IMR-90 (cell line): Measurements from ENCODE around the gene ZNF418. TPM values are rescaled to one million over a fixed set of nuclear protein-coding genes. Genes with fewer than 3 reads are reported as not detected.

Source experiments
- ATAC-seq: fragments of 200-7000 bp; cut with Tn5 transposase; 2 replicates; pipeline ENCODE4 v1.9.1; 2020; ENCODE audit warnings: low read depth, mild to moderate bottlenecking, moderate library complexity
- BruUV-seq: library from RNA; stranded (reverse); fragments of 400-500 nt; replicated peaks from 2 replicates; lab custom pipeline; 2021; lab: Mats Ljungman, UMichigan
- CTCF ChIA-PET: fragments of 300-600 bp; formaldehyde crosslinking; extraction: SDS; loops from one replicate; lab custom pipeline; 2021; ENCODE audit warnings: antibody characterized with exemption; lab: Yijun Ruan, JAX
- POLR2A ChIA-PET: fragments of 300-600 bp; sonication (Branson Sonifier 250); formaldehyde crosslinking; loops from one replicate; lab custom pipeline; 2022; ENCODE audit warnings: antibody characterized with exemption; ENCODE audit not compliant: unreplicated experiment; lab: Charles Lee
- DNase-seq: peaks from one replicate; pipeline ENCODE4 v3.0.0; 2013
- H2AFZ ChIP-seq: replicated peaks from 2 replicates; pipeline ENCODE3; 2013; ENCODE audit warnings: low read length, mild to moderate bottlenecking; ENCODE audit not compliant: poor library complexity
- H2AK5ac ChIP-seq: 2 replicates; pipeline ENCODE4 v1.6.1; 2013; ENCODE audit warnings: low read depth, low read length, inconsistent platforms
- H2AK9ac ChIP-seq: replicated peaks from 2 replicates; pipeline ENCODE3; 2013; ENCODE audit warnings: mild to moderate bottlenecking, low read depth, low read length, moderate library complexity; ENCODE audit not compliant: poor library complexity
- H2BK120ac ChIP-seq: 2 replicates; pipeline ENCODE4 v1.6.1; 2013; ENCODE audit warnings: low read depth, low read length, inconsistent platforms
- H2BK15ac ChIP-seq: 3 replicates; pipeline ENCODE4 v1.6.1; 2013; ENCODE audit warnings: low read depth, low read length, inconsistent platforms
- H2BK20ac ChIP-seq: 2 replicates; pipeline ENCODE4 v1.6.1; 2013; ENCODE audit warnings: low read depth, mild to moderate bottlenecking, inconsistent platforms, low read length, moderate library complexity
- H2BK5ac ChIP-seq: 2 replicates; pipeline ENCODE4 v1.6.1; 2013; ENCODE audit warnings: mild to moderate bottlenecking, low read depth, low read length, inconsistent platforms; ENCODE audit not compliant: poor library complexity, severe bottlenecking
- H3K14ac ChIP-seq: replicated peaks from 2 replicates; pipeline ENCODE4 v1.6.1; 2013; ENCODE audit warnings: low read depth, low read length, inconsistent platforms
- H3K18ac ChIP-seq: 2 replicates; pipeline ENCODE4 v1.6.1; 2013; ENCODE audit warnings: low read depth, low read length, control low read depth
- H3K23ac ChIP-seq: 2 replicates; pipeline ENCODE4 v1.6.1; 2013; ENCODE audit warnings: low read depth, low read length, inconsistent platforms
- H3K27ac ChIP-seq: 2 replicates; pipeline ENCODE4 v1.5.1; 2013; ENCODE audit warnings: mild to moderate bottlenecking, control low read depth, low read length; ENCODE audit not compliant: insufficient read depth
- H3K27me3 ChIP-seq: 2 replicates; pipeline ENCODE4 v1.6.1; 2013; ENCODE audit warnings: low read length; ENCODE audit not compliant: control insufficient read depth, insufficient read depth
- H3K36me3 ChIP-seq: 2 replicates; pipeline ENCODE4 v1.6.1; 2013; ENCODE audit warnings: low read length, mixed read lengths; ENCODE audit not compliant: control insufficient read depth, insufficient read depth
- H3K4ac ChIP-seq: 2 replicates; pipeline ENCODE4 v1.6.1; 2013; ENCODE audit warnings: low read depth, low read length, inconsistent platforms
- H3K4me1 ChIP-seq: 2 replicates; pipeline ENCODE4 v1.6.1; 2013; ENCODE audit warnings: low read length, mixed read lengths; ENCODE audit not compliant: control insufficient read depth, insufficient read depth
- H3K4me2 ChIP-seq: 2 replicates; pipeline ENCODE4 v1.6.1; 2013; ENCODE audit warnings: low read depth, mild to moderate bottlenecking, control low read depth, low read length, moderate library complexity
- H3K4me3 ChIP-seq: 2 replicates; pipeline ENCODE4 v1.5.1; 2013; ENCODE audit warnings: low read depth, mild to moderate bottlenecking, control low read depth, low read length, moderate library complexity; ENCODE audit not compliant: insufficient read depth
- H3K56ac ChIP-seq: 2 replicates; pipeline ENCODE4 v1.6.1; 2013; ENCODE audit warnings: low read length, inconsistent platforms; ENCODE audit not compliant: insufficient read depth; ENCODE audit errors: extremely low read depth
- H3K79me1 ChIP-seq, 2 experiments: 2 replicates each; pipeline ENCODE4 v1.6.1; 2013; ENCODE audit warnings: low read length in 2 of 2, inconsistent platforms in 1 of 2, low read depth in 1 of 2
- H3K9ac ChIP-seq: 2 replicates; pipeline ENCODE4 v1.6.1; 2013; ENCODE audit warnings: low read depth, low read length, control low read depth
- H3K9me1 ChIP-seq: 2 replicates; pipeline ENCODE4 v1.6.1; 2013; ENCODE audit warnings: low read length, inconsistent platforms; ENCODE audit not compliant: insufficient read depth
- H3K9me3 ChIP-seq: 2 replicates; pipeline ENCODE4 v1.6.1; 2013; ENCODE audit warnings: low read length; ENCODE audit not compliant: control insufficient read depth, insufficient read depth
- H4K20me1 ChIP-seq: 2 replicates; pipeline ENCODE4 v1.6.1; 2013; ENCODE audit warnings: low read length, inconsistent platforms; ENCODE audit not compliant: insufficient read depth
- H4K5ac ChIP-seq: 2 replicates; pipeline ENCODE4 v1.6.1; 2013; ENCODE audit warnings: mild to moderate bottlenecking, low read depth, low read length, control low read depth
- H4K8ac ChIP-seq, 2 experiments: 2 replicates each; pipeline ENCODE4 v1.6.1; 2013; ENCODE audit warnings: low read depth in 2 of 2, low read length in 2 of 2, control low read depth in 1 of 2, inconsistent platforms in 1 of 2
- H4K91ac ChIP-seq: 2 replicates; pipeline ENCODE4 v1.6.1; 2013; ENCODE audit warnings: low read depth, low read length, inconsistent platforms; ENCODE audit not compliant: insufficient read depth
- BHLHE40 ChIP-seq: fragments of 150-350 bp; IDR thresholded peaks from 2 replicates; pipeline ENCODE4 v1.6.1; 2016; ENCODE audit warnings: mild to moderate bottlenecking, low read depth, low read length
- CEBPB ChIP-seq: IDR thresholded peaks from 2 replicates; pipeline ENCODE4 v1.6.1; 2012; ENCODE audit warnings: low read depth, low read length, improper control_type of control experiment
- CHD1 ChIP-seq: IDR thresholded peaks from 2 replicates; pipeline ENCODE4 v1.6.1; 2012; ENCODE audit warnings: low read depth, low read length, improper control_type of control experiment
- FOS ChIP-seq: fragments of 150-350 bp; IDR thresholded peaks from 2 replicates; pipeline ENCODE4 v1.6.1; 2016; ENCODE audit warnings: low read depth, low read length
- MAFK ChIP-seq: IDR thresholded peaks from 2 replicates; pipeline ENCODE4 v1.6.1; 2012; ENCODE audit warnings: low read depth, low read length, improper control_type of control experiment
- MAZ ChIP-seq: IDR thresholded peaks from 2 replicates; pipeline ENCODE4 v1.6.1; 2012; ENCODE audit warnings: low read depth, mild to moderate bottlenecking, low read length, improper control_type of control experiment, moderate library complexity, borderline replicate concordance
- MXI1 ChIP-seq: IDR thresholded peaks from 2 replicates; pipeline ENCODE4 v1.6.1; 2012; ENCODE audit warnings: low read depth, mild to moderate bottlenecking, low read length, moderate library complexity, borderline replicate concordance
- POLR2A ChIP-seq: IDR thresholded peaks from 2 replicates; pipeline ENCODE4 v1.6.1; 2012; ENCODE audit warnings: mild to moderate bottlenecking, low read depth, low read length
- RAD21 ChIP-seq: IDR thresholded peaks from 2 replicates; pipeline ENCODE4 v1.6.1; 2012; ENCODE audit warnings: low read length, improper control_type of control experiment
- RCOR1 ChIP-seq: IDR thresholded peaks from 2 replicates; pipeline ENCODE4 v1.6.1; 2012; ENCODE audit warnings: mild to moderate bottlenecking, low read length, improper control_type of control experiment; ENCODE audit not compliant: insufficient replicate concordance
- RFX5 ChIP-seq: IDR thresholded peaks from 2 replicates; pipeline ENCODE4 v1.8.0; 2012; ENCODE audit warnings: low read depth, mild to moderate bottlenecking, low read length, moderate library complexity
- SMC3 ChIP-seq: fragments of 150-350 bp; IDR thresholded peaks from 2 replicates; pipeline ENCODE4 v1.6.1; 2016; ENCODE audit warnings: low read depth, mild to moderate bottlenecking, antibody characterized with exemption, low read length, moderate library complexity
- WGBS, 2 experiments: methylation state at CpG; one replicate each; pipeline versions ENCODE4 v1.1.5 to v1.1.7; 2013; ENCODE audit warnings: missing lambda C conversion rate in 2 of 2; ENCODE audit not compliant: insufficient read length in 1 of 2; ENCODE audit errors: extremely low coverage in 2 of 2; 5-methylcytosine and 5-hydroxymethylcytosine counted together
- dilution Hi-C: fragments of 300-500 bp; cut with HindIII; formaldehyde crosslinking; loops from one replicate; pipeline ENCODE4 v1.14.3; 2018; ENCODE audit warnings: low sequenced_read_pairs; ENCODE audit not compliant: unreplicated experiment
- in situ Hi-C: fragments of 300-500 bp; cut with MboI; formaldehyde crosslinking; loops from 3 replicates; pipeline ENCODE4 v1.14.3; 2019; ENCODE audit warnings: low sequenced_read_pairs, inconsistent platforms, mixed read lengths
- intact Hi-C: fragments of 100-400 bp; cut with micrococcal nuclease; formaldehyde crosslinking; loops from 2 replicates; pipeline ENCODE4 v1.10.0; 2022
- polyA plus RNA-seq, 3 experiments: library from polyadenylated mRNA; depleted of rRNA; stranded (reverse); fragments of >200 nt; gene quantifications; 2 replicates each; pipeline ENCODE4 v1.2.3, GENCODE V29; 2012; ENCODE audit warnings: low replicate concordance in 1 of 3
- total RNA-seq: library from RNA; depleted of rRNA; stranded (reverse); fragments of >200 nt; gene quantifications from 2 replicates; pipeline ENCODE4 v1.2.3, GENCODE V29; 2012
- TF ChIP-seq, protein P1 (sequence below): fragments of 150-350 bp; IDR thresholded peaks from 2 replicates; pipeline ENCODE4 v1.6.1; 2016; ENCODE audit warnings: low read depth, mild to moderate bottlenecking, low read length, moderate library complexity, borderline replicate concordance
- TF ChIP-seq, protein P2 (sequence below): fragments of 150-350 bp; IDR thresholded peaks from 2 replicates; pipeline ENCODE4 v1.6.1; 2017; ENCODE audit warnings: mild to moderate bottlenecking, antibody characterized with exemption, low read length, low read depth

ZNF418 gene
- total and polyA plus RNA-seq, 2 of the 4 experiments (the other 2 are of a cell fraction) = 2.1 to 3.4 TPM

DNA sequence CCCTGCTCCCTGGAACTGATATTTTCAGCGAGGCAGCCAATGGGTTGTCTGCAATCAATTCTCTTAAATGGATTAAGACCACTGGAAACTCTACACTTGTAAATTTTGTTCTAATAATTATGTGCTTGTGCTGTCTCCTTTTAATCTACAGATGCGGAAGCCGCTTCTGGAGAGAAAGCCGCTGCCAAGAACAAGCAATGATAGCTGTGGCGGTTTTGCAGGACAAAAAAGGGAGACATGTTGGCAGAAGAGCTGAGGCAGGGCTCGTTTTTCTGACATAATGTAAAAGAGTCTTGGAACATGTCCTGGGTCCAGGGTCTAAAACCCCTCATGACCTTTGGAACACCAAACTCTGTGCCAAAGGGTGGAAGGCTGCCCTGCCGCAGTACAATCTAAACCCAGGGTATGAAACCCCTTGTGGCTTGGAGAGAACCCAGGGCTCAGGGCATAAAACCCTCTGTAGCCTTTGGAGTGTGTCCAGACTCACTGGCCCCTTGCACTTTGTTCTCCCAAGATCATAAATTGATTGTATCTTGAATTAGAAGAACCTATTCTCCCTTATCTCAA is 31.5 kb downstream of the ZNF418 start:
- Histone ChIP-seq H3K23ac (no peak overlapping the region), H2BK20ac (no peak overlapping the region), H2AK5ac (no peak overlapping the region), H2AFZ (no peak overlapping the region), H4K5ac (no peak overlapping the region), H3K18ac (no peak overlapping the region), H4K8ac (no peak overlapping the region), H3K4me2 (no peak overlapping the region), H3K27me3 (no peaks in the 10 kb centered on the region), H3K27ac (no peak overlapping the region), H2BK5ac (no peak overlapping the region), H3K79me1 (no peaks in the 10 kb centered on the region; a peak in 2 of 4 replicates), H4K91ac (no peak overlapping the region), H2AK9ac (no peak overlapping the region), H3K36me3 (peaks cover 17% of the 10 kb centered on the region), H3K4me1 (no peaks in the 10 kb centered on the region), H3K56ac (no peak overlapping the region), H3K14ac (no peak overlapping the region), H2BK15ac (no peak overlapping the region), H3K4me3 (no peak overlapping the region), H3K9me1 (no peaks in the 10 kb centered on the region), H4K20me1 (no peaks in the 10 kb centered on the region), H2BK120ac (no peak overlapping the region), H3K4ac (no peak overlapping the region), H3K9ac (no peak overlapping the region), H3K9me3 (peaks cover 5% of the 10 kb centered on the region; the same call in 1 of the 2 replicates)
- no TSS peak for BruUV-seq
- ATAC-seq (no peak), DNase-seq (no peak)
- no CpG with 5 or more reads among the region's 7 CpGs for WGBS, 2 experiments
- dilution Hi-C loops (no loop called here), in situ Hi-C loops (no loop called here), intact Hi-C loops (loop anchor here (1.0 kb wide), 1 partner anchor 165 kb away; no protein-coding TSS in a partner anchor)
- CTCF ChIA-PET = no interaction called here
- TF ChIP-seq RCOR1 (no peak), RFX5 (no peak), CHD1 (no peak), SMC3 (no peak), FOS (no peak), MAZ (no peak), CEBPB (no peak), RAD21 (no peak), BHLHE40 (no peak), POLR2A (no peak), MXI1 (no peak), MAFK (no peak)
- TF ChIP-seq, protein P1, sequence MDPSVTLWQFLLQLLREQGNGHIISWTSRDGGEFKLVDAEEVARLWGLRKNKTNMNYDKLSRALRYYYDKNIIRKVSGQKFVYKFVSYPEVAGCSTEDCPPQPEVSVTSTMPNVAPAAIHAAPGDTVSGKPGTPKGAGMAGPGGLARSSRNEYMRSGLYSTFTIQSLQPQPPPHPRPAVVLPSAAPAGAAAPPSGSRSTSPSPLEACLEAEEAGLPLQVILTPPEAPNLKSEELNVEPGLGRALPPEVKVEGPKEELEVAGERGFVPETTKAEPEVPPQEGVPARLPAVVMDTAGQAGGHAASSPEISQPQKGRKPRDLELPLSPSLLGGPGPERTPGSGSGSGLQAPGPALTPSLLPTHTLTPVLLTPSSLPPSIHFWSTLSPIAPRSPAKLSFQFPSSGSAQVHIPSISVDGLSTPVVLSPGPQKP = no peak
- TF ChIP-seq, protein P2, sequence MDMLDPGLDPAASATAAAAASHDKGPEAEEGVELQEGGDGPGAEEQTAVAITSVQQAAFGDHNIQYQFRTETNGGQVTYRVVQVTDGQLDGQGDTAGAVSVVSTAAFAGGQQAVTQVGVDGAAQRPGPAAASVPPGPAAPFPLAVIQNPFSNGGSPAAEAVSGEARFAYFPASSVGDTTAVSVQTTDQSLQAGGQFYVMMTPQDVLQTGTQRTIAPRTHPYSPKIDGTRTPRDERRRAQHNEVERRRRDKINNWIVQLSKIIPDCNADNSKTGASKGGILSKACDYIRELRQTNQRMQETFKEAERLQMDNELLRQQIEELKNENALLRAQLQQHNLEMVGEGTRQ = no peak
- POLR2A ChIA-PET = no interaction called here
